HCT116 (cell line): Measurements from ENCODE around the gene FLNB. TPM values are rescaled to one million over a fixed set of nuclear protein-coding genes. Genes with fewer than 3 reads are reported as not detected.

Experiments
- ATAC-seq: fragments of 200-7000 bp; cut with Tn5 transposase; 2 replicates; pipeline ENCODE4 v1.9.1; 2020; ENCODE audit warnings: mild to moderate bottlenecking, moderate library complexity
- BruUV-seq: library from RNA; stranded (reverse); fragments of 400-500 nt; replicated peaks from 2 replicates; lab custom pipeline; 2021; lab: Mats Ljungman, UMichigan
- CTCF ChIA-PET: fragments of 300-600 bp; sonication (Branson Sonifier 250); formaldehyde crosslinking; loops from one replicate; lab custom pipeline; 2021; ENCODE audit warnings: antibody characterized with exemption; lab: Charles Lee
- POLR2A ChIA-PET: fragments of 300-600, 350-600 bp; sonication (Branson Sonifier 250); formaldehyde crosslinking; loops from one replicate; lab custom pipeline; 2021; ENCODE audit warnings: antibody characterized with exemption; lab: Charles Lee
- RAD21 ChIA-PET, 2 experiments: fragments of 300-600 bp; sonication (Branson Sonifier 250); formaldehyde crosslinking; loops; one replicate each; lab custom pipeline; 2023; ENCODE audit warnings: low total read pairs in 2 of 2; ENCODE audit not compliant: uncharacterized antibody in 2 of 2, unreplicated experiment in 2 of 2, low non-redundant PET in 1 of 2; lab: Charles Lee
- DNase-seq: peaks from one replicate; pipeline ENCODE4 v3.0.0-alpha.2; 2010; ENCODE audit warnings: low read depth, low spot score
- H2AFZ ChIP-seq: fragments of 200-600 bp; shearing (Covaris generic), sonication (generic); 2 replicates; pipeline ENCODE4 v1.6.1; 2017; ENCODE audit warnings: low read depth, mixed run types, mixed read lengths, antibody characterized with exemption, low read length; ENCODE audit not compliant: poor library complexity, severe bottlenecking
- H3K27ac ChIP-seq: 2 replicates; pipeline ENCODE4 v1.5.1; 2012; ENCODE audit warnings: low read depth, low read length
- H3K27me3 ChIP-seq: fragments of 200-600 bp; sonication (generic); 2 replicates; pipeline ENCODE4 v1.6.1; 2016; ENCODE audit warnings: mixed run types, low read length, mixed read lengths; ENCODE audit not compliant: insufficient read depth
- H3K36me3 ChIP-seq, 2 experiments: fragments of 200-500 bp in 1 of 2; fragments of 200-600 bp in 1 of 2; sonication (Bioruptor generic) in 1 of 2; sonication (generic) in 1 of 2; 2 replicates each; pipeline versions ENCODE4 v1.5.1 to v1.6.1; 2014 to 2016; ENCODE audit warnings: low read length in 2 of 2, inconsistent platforms in 1 of 2, mixed read lengths in 1 of 2, mixed run types in 1 of 2; ENCODE audit not compliant: insufficient read depth in 2 of 2, control insufficient read depth in 1 of 2
- H3K4me1 ChIP-seq, 2 experiments: fragments of 200-600 bp in 1 of 2; sonication (generic) in 1 of 2; 2 replicates each; pipeline versions ENCODE4 v1.5.1 to v1.6.1; 2012 to 2017; ENCODE audit warnings: low read length in 2 of 2, inconsistent platforms in 1 of 2, mild to moderate bottlenecking in 1 of 2, mixed read lengths in 1 of 2, mixed run types in 1 of 2, moderate library complexity in 1 of 2; ENCODE audit not compliant: insufficient read depth in 2 of 2, control insufficient read depth in 1 of 2
- H3K4me2 ChIP-seq: fragments of 200-600 bp; sonication (generic); 2 replicates; pipeline ENCODE4 v1.6.1; 2017; ENCODE audit warnings: mixed run types, low read length, mixed read lengths
- H3K4me3 ChIP-seq, 2 experiments: fragments of 200-600 bp in 1 of 2; sonication (generic) in 1 of 2; replicated peaks in 1 of 2; 2 replicates each; pipeline ENCODE4 v1.5.1; 2011 to 2016; ENCODE audit warnings: low read length in 2 of 2, control low read depth in 1 of 2, low read depth in 1 of 2, mild to moderate bottlenecking in 1 of 2, mixed read lengths in 1 of 2, mixed run types in 1 of 2
- H3K79me2 ChIP-seq: fragments of 200-600 bp; sonication (generic); 2 replicates; pipeline ENCODE4 v1.6.1; 2017; ENCODE audit warnings: mild to moderate bottlenecking, mixed run types, low read length, moderate library complexity, mixed read lengths; ENCODE audit not compliant: insufficient read depth
- H3K9ac ChIP-seq: fragments of 200-600 bp; sonication (generic); 2 replicates; pipeline ENCODE4 v1.6.1; 2016; ENCODE audit warnings: low read length, mixed read lengths
- H3K9me2 ChIP-seq: fragments of 200-600 bp; sonication (generic), shearing (Covaris generic); 2 replicates; pipeline ENCODE4 v1.6.1; 2017; ENCODE audit warnings: mixed run types, mild to moderate bottlenecking, moderate library complexity; ENCODE audit not compliant: insufficient read depth
- H3K9me3 ChIP-seq, 2 experiments: fragments of 200-500 bp in 1 of 2; fragments of 200-600 bp in 1 of 2; sonication (Bioruptor generic) in 1 of 2; sonication (generic) in 1 of 2; 2 replicates each; pipeline ENCODE4 v1.6.1; 2014 to 2017; ENCODE audit warnings: low read length in 2 of 2, mixed read lengths in 2 of 2, inconsistent platforms in 1 of 2, low read depth in 1 of 2, mild to moderate bottlenecking in 1 of 2, mixed run types in 1 of 2, moderate library complexity in 1 of 2; ENCODE audit not compliant: control insufficient read depth in 1 of 2, insufficient read depth in 1 of 2
- H4K20me1 ChIP-seq: fragments of 200-600 bp; sonication (generic), shearing (Covaris generic); 2 replicates; pipeline ENCODE4 v1.6.1; 2017; ENCODE audit warnings: mixed run types, mild to moderate bottlenecking, moderate library complexity; ENCODE audit not compliant: insufficient read depth
- CBX3 ChIP-seq: IDR thresholded peaks from 2 replicates; pipeline ENCODE4 v1.6.1; 2012; ENCODE audit warnings: low read depth
- EGR1 ChIP-seq: IDR thresholded peaks from 2 replicates; pipeline ENCODE4 v1.6.1; 2012; ENCODE audit warnings: low read depth
- EZH2phosphoT487 ChIP-seq: fragments of 200-600 bp; IDR thresholded peaks from 2 replicates; pipeline ENCODE4 v1.6.1; 2018; ENCODE audit warnings: antibody characterized with exemption, borderline replicate concordance
- FOSL1 ChIP-seq: IDR thresholded peaks from 2 replicates; pipeline ENCODE4 v1.6.1; 2012; ENCODE audit warnings: low read depth
- JUND ChIP-seq: IDR thresholded peaks from 2 replicates; pipeline ENCODE4 v1.6.1; 2012
- RAD21 ChIP-seq: IDR thresholded peaks from 2 replicates; pipeline ENCODE4 v1.6.1; 2012; ENCODE audit warnings: low read depth, mild to moderate bottlenecking
- SRF ChIP-seq: IDR thresholded peaks from 2 replicates; pipeline ENCODE4 v1.6.1; 2012; ENCODE audit warnings: low read depth
- TCF7L2 ChIP-seq: IDR thresholded peaks from 2 replicates; pipeline ENCODE4 v1.7.0; 2011; ENCODE audit warnings: borderline replicate concordance, inconsistent platforms; ENCODE audit not compliant: insufficient read depth, insufficient read length; ENCODE audit errors: extremely low read depth
- YY1 ChIP-seq: IDR thresholded peaks from 2 replicates; pipeline ENCODE4 v1.6.1; 2011; ENCODE audit warnings: low read length, low read depth, moderate library complexity, mild to moderate bottlenecking; ENCODE audit not compliant: insufficient replicate concordance; ENCODE audit errors: extremely low read depth
- intact Hi-C: fragments of 100-400 bp; cut with micrococcal nuclease; formaldehyde crosslinking; loops from 2 replicates; pipeline ENCODE4 v1.10.0; 2022
- total RNA-seq: library from RNA; stranded (reverse); gene quantifications from one replicate; pipeline ENCODE4 v1.2.1, GENCODE V29; 2021; ENCODE audit not compliant: unreplicated experiment
- TF ChIP-seq, protein P1 (sequence below): IDR thresholded peaks from 2 replicates; pipeline ENCODE4 v1.6.1; 2012; ENCODE audit warnings: low read depth
- TF ChIP-seq, protein P2 (sequence below): IDR thresholded peaks from 2 replicates; pipeline ENCODE4 v1.6.1; 2012
- TF ChIP-seq, protein P3 (sequence below), 3 experiments: fragments of 200-600 bp in 1 of 3; sonication (generic) in 1 of 3; IDR thresholded peaks in 2 of 3; conservative IDR thresholded peaks in 1 of 3; 2 replicates each; pipeline ENCODE4 v1.5.1; 2012 to 2017; ENCODE audit warnings: low read depth in 2 of 3, low read length in 2 of 3, antibody characterized with exemption in 1 of 3, borderline replicate concordance in 1 of 3, control low read depth in 1 of 3, mild to moderate bottlenecking in 1 of 3, mixed read lengths in 1 of 3, mixed run types in 1 of 3, moderate library complexity in 1 of 3; ENCODE audit not compliant: insufficient read depth in 1 of 3

FLNB gene
- total RNA-seq, 1 experiment from 2014 or later: 116 TPM

DNA sequence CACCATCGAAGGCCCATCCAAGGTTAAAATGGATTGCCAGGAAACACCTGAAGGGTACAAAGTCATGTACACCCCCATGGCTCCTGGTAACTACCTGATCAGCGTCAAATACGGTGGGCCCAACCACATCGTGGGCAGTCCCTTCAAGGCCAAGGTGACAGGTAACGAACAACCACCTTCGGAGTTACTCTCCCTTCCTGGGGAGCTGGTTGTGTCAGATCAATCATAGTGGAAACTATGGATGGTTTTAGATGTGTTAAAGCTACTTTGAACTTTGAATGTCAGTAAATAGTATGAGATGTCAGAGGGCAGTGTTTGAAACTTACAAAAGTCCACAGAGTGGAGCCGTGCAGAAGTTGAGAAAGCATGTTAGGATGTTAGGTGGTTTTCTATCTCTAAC lies 160.3 kb downstream of the FLNB start:
- CTCF ChIA-PET: no interaction called here
- Histone ChIP-seq H3K79me2 (no peaks in the 10 kb centered on the region), H3K4me2 (no peak overlapping the region), H3K9me2 (no peaks in the 10 kb centered on the region), H3K27ac (no peak overlapping the region), H3K9me3 (no peaks in the 10 kb centered on the region), H3K4me3 (no peak overlapping the region), H4K20me1 (no peaks in the 10 kb centered on the region), H3K36me3 (peaks cover 6 to 16% of the 10 kb centered on the region in 2 experiments; a peak in 3 of 4 replicates), H3K4me1 (peaks cover 22 to 35% of the 10 kb centered on the region in 2 experiments), H3K27me3 (no peaks in the 10 kb centered on the region), H2AFZ (no peak overlapping the region), H3K9ac (no peak overlapping the region)
- BruUV-seq: no TSS peak
- RAD21 ChIA-PET: no interaction called here
- TF ChIP-seq RAD21 (no peak), CBX3 (no peak), TCF7L2 (no peak), FOSL1 (no peak), EGR1 (no peak), EZH2phosphoT487 (no peak)
- POLR2A ChIA-PET: no interaction called here
- no peak for DNase-seq
- no peak for ATAC-seq
- intact Hi-C loops: no loop called here

DNA sequence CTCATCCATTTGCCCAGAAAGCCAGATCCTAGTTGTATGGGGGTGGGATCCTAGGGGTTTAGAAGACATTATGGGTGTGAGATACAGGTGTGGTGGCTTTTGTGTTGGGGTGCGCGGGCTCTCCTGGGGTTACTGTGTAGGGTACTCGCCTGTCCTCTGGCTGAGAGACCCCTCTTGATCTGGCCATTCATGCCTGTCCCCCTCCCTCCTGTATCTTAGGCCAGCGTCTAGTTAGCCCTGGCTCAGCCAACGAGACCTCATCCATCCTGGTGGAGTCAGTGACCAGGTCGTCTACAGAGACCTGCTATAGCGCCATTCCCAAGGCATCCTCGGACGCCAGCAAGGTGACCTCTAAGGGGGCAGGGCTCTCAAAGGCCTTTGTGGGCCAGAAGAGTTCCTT lies 161.1 kb downstream of the FLNB start:
- no TSS peak for BruUV-seq
- intact Hi-C loops: no loop called here
- no peak overlapping the region for H3K27ac ChIP-seq
- no peak for DNase-seq
- CTCF ChIA-PET: no interaction called here
- POLR2A ChIA-PET: no interaction called here
- H3K9me3 ChIP-seq: no peaks in the 10 kb centered on the region
- TF ChIP-seq, protein P1, sequence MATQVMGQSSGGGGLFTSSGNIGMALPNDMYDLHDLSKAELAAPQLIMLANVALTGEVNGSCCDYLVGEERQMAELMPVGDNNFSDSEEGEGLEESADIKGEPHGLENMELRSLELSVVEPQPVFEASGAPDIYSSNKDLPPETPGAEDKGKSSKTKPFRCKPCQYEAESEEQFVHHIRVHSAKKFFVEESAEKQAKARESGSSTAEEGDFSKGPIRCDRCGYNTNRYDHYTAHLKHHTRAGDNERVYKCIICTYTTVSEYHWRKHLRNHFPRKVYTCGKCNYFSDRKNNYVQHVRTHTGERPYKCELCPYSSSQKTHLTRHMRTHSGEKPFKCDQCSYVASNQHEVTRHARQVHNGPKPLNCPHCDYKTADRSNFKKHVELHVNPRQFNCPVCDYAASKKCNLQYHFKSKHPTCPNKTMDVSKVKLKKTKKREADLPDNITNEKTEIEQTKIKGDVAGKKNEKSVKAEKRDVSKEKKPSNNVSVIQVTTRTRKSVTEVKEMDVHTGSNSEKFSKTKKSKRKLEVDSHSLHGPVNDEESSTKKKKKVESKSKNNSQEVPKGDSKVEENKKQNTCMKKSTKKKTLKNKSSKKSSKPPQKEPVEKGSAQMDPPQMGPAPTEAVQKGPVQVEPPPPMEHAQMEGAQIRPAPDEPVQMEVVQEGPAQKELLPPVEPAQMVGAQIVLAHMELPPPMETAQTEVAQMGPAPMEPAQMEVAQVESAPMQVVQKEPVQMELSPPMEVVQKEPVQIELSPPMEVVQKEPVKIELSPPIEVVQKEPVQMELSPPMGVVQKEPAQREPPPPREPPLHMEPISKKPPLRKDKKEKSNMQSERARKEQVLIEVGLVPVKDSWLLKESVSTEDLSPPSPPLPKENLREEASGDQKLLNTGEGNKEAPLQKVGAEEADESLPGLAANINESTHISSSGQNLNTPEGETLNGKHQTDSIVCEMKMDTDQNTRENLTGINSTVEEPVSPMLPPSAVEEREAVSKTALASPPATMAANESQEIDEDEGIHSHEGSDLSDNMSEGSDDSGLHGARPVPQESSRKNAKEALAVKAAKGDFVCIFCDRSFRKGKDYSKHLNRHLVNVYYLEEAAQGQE: no peak
- TF ChIP-seq, protein P2, sequence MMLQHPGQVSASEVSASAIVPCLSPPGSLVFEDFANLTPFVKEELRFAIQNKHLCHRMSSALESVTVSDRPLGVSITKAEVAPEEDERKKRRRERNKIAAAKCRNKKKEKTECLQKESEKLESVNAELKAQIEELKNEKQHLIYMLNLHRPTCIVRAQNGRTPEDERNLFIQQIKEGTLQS: no peak
- TF ChIP-seq CBX3: no peak
- TF ChIP-seq JUND: no peak
- no peak for TF ChIP-seq YY1
- TF ChIP-seq, protein P3, sequence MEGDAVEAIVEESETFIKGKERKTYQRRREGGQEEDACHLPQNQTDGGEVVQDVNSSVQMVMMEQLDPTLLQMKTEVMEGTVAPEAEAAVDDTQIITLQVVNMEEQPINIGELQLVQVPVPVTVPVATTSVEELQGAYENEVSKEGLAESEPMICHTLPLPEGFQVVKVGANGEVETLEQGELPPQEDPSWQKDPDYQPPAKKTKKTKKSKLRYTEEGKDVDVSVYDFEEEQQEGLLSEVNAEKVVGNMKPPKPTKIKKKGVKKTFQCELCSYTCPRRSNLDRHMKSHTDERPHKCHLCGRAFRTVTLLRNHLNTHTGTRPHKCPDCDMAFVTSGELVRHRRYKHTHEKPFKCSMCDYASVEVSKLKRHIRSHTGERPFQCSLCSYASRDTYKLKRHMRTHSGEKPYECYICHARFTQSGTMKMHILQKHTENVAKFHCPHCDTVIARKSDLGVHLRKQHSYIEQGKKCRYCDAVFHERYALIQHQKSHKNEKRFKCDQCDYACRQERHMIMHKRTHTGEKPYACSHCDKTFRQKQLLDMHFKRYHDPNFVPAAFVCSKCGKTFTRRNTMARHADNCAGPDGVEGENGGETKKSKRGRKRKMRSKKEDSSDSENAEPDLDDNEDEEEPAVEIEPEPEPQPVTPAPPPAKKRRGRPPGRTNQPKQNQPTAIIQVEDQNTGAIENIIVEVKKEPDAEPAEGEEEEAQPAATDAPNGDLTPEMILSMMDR (IDR thresholded peaks at IDR 0.05 in 2 of 3, conservative IDR thresholded peaks at IDR 0.05 in 1 of 3; ENCODE audit: borderline replicate concordance in 1 of 3, insufficient read depth in 1 of 3, low read depth in 2 of 3, low read length in 2 of 3): no peak
- TF ChIP-seq SRF: no peak
- no peak for ATAC-seq
- H3K4me3 ChIP-seq: no peak overlapping the region
- H2AFZ ChIP-seq: no peak overlapping the region
- RAD21 ChIA-PET: no interaction called here
- no peak overlapping the region for H3K9ac ChIP-seq
- H3K36me3 ChIP-seq: peaks cover 0 to 14% of the 10 kb centered on the region in 2 experiments; a peak in 3 of 4 replicates
- no peaks in the 10 kb centered on the region for H3K79me2 ChIP-seq
- H4K20me1 ChIP-seq: no peaks in the 10 kb centered on the region
- no peaks in the 10 kb centered on the region for H3K27me3 ChIP-seq
- H3K9me2 ChIP-seq: no peaks in the 10 kb centered on the region
- peaks cover 18 to 30% of the 10 kb centered on the region in 2 experiments for H3K4me1 ChIP-seq
- H3K4me2 ChIP-seq: no peak overlapping the region
